Measurements from ENCODE around the gene CDH12.

DNA sequence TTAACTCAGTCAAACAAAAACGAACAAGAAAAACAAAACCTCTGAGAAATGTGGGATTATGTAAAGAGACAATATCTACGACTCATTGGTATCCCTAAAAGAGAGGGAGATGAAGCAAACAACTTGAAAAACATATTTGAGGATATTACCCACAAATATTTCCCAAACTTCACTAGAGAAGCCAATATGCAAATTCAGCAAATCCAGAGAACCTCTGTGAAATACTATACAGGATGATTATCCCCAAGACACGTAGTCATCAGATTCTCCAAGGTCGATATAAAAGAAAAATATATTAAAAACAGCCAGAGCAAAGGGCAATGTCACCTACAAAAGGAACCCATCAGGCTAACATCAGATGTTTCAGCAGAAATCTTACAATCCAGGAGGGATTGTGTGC, 226.1 kb downstream of the CDH12 start:
- TF ChIP-seq POLR2AphosphoS5 (IDR thresholded peaks at IDR 0.05), result no peak
- TF ChIP-seq, protein P1, sequence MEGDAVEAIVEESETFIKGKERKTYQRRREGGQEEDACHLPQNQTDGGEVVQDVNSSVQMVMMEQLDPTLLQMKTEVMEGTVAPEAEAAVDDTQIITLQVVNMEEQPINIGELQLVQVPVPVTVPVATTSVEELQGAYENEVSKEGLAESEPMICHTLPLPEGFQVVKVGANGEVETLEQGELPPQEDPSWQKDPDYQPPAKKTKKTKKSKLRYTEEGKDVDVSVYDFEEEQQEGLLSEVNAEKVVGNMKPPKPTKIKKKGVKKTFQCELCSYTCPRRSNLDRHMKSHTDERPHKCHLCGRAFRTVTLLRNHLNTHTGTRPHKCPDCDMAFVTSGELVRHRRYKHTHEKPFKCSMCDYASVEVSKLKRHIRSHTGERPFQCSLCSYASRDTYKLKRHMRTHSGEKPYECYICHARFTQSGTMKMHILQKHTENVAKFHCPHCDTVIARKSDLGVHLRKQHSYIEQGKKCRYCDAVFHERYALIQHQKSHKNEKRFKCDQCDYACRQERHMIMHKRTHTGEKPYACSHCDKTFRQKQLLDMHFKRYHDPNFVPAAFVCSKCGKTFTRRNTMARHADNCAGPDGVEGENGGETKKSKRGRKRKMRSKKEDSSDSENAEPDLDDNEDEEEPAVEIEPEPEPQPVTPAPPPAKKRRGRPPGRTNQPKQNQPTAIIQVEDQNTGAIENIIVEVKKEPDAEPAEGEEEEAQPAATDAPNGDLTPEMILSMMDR (IDR thresholded peaks at IDR 0.05), result no peak
